Vagina (tissue), 2 donors: ENCODE measurements around the gene SPSB3. TPM values are rescaled to one million over a fixed set of nuclear protein-coding genes. Genes with fewer than 3 reads are reported as not detected.

Experiments used
- DNase-seq, 2 donors: peaks; one replicate each; pipeline ENCODE4 v3.0.0-alpha.2; 2017; ENCODE audit errors: extremely low spot score in 2 of 2
- H3K27ac ChIP-seq: fragments of 200-600 bp; sonication (generic); one replicate; pipeline ENCODE4 v1.5.1; 2019
- H3K27me3 ChIP-seq: fragments of 200-600 bp; sonication (generic); one replicate; pipeline ENCODE4 v1.5.1; 2019
- H3K36me3 ChIP-seq, 2 donors: fragments of 200-600 bp; sonication (generic); one replicate each; pipeline ENCODE4 v1.5.1; 2017 to 2019
- H3K4me1 ChIP-seq: fragments of 200-600 bp; sonication (generic); one replicate; pipeline ENCODE4 v1.5.1; 2019
- H3K4me3 ChIP-seq, 2 donors: fragments of 200-600 bp; sonication (generic); 1 replicate in 1 of 2; 2 replicates in 1 of 2; pipeline ENCODE4 v1.5.1; 2016 to 2019
- H3K9me3 ChIP-seq: fragments of 200-600 bp; sonication (generic); one replicate; pipeline ENCODE4 v1.5.1; 2019
- CTCF ChIP-seq, 3 experiments: fragments of 450-650 bp in 2 of 3; fragments of 200-600 bp in 1 of 3; sonication (generic) in 1 of 3; IDR thresholded peaks; one replicate each; pipeline ENCODE4 v1.5.1; 2017 to 2019; ENCODE audit warnings: antibody characterized with exemption in 3 of 3, mild to moderate bottlenecking in 2 of 3, moderate library complexity in 2 of 3
- POLR2A ChIP-seq, 2 donors: fragments of 450-650 bp; IDR thresholded peaks; one replicate each; pipeline ENCODE4 v1.6.1; 2017; ENCODE audit warnings: antibody characterized with exemption in 2 of 2, mild to moderate bottlenecking in 2 of 2, moderate library complexity in 2 of 2
- POLR2AphosphoS5 ChIP-seq, 2 donors: sonication (generic); formaldehyde crosslinking; IDR thresholded peaks; one replicate each; pipeline ENCODE4 v1.9.0; 2017; ENCODE audit warnings: antibody characterized with exemption in 2 of 2, mild to moderate bottlenecking in 2 of 2, low read depth in 1 of 2; ENCODE audit not compliant: insufficient read depth in 1 of 2
- intact Hi-C: fragments of 100-400 bp; cut with DNase I; formaldehyde crosslinking; loops from one replicate; pipeline ENCODE4 v1.15.1; 2023
- total RNA-seq: library from RNA; depleted of rRNA; stranded (reverse); fragments of >200 nt; gene quantifications from one replicate; pipeline ENCODE4 v1.2.3, GENCODE V29; 2016

The SPSB3 gene
- total RNA-seq, 1 donor from 2014 or later: 75.9 TPM

- DNase-seq: no peak
- H3K4me3 ChIP-seq: no peak overlapping the region
- no peak for TF ChIP-seq POLR2AphosphoS5 (IDR thresholded peaks at IDR 0.05; ENCODE audit: insufficient read depth in 1 of 2, low read depth in 1 of 2)
- no peak for TF ChIP-seq CTCF (IDR thresholded peaks at IDR 0.05)
- TF ChIP-seq POLR2A (IDR thresholded peaks at IDR 0.05): no peak
- no peaks in the 10 kb centered on the region for H3K27me3 ChIP-seq
- no peaks in the 10 kb centered on the region for H3K9me3 ChIP-seq
- H3K4me1 ChIP-seq: no peaks in the 10 kb centered on the region
- peaks cover 0 to 51% of the 10 kb centered on the region in 2 donors for H3K36me3 ChIP-seq
- intact Hi-C loops: no loop called here
- H3K27ac ChIP-seq: no peak overlapping the region
These were observed 50.3 kb downstream of the SPSB3 start for GRCh38 chr16:1732071-1732470.

DNA sequence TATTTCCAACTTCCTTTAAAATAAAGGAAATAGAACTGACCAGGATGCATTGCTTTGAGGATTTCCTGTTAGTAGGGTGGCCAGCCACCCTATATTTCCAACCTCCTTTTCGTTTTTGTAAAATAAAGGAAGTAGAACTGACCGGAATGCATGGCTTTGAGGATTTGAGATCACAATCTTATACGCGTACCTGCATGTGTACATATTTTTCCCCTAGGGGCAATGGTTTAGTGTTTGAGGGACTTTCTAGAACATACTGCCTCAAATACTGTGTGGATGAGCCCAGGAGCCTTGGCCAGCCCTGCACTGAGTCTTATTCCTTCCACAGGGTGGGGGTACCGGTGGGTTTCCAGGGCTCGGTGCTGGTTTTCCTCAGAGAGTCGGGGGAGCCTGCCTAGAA is 50.8 kb downstream of the SPSB3 start:
- peaks cover 0 to 53% of the 10 kb centered on the region in 2 donors for H3K36me3 ChIP-seq
- H3K4me3 ChIP-seq: no peak overlapping the region
- intact Hi-C loops: no loop called here
- H3K4me1 ChIP-seq: no peaks in the 10 kb centered on the region
- H3K27ac ChIP-seq: no peak overlapping the region
- no peaks in the 10 kb centered on the region for H3K9me3 ChIP-seq
- H3K27me3 ChIP-seq: no peaks in the 10 kb centered on the region
- DNase-seq: no peak
- no peak for TF ChIP-seq POLR2A (IDR thresholded peaks at IDR 0.05)
- TF ChIP-seq CTCF (IDR thresholded peaks at IDR 0.05): no peak
- no peak for TF ChIP-seq POLR2AphosphoS5 (IDR thresholded peaks at IDR 0.05; ENCODE audit: insufficient read depth in 1 of 2, low read depth in 1 of 2)

GRCh38 chr16:1731073-1731472 is 51.3 kb downstream of the SPSB3 start:
- H3K27me3 ChIP-seq: no peaks in the 10 kb centered on the region
- no peak for DNase-seq
- H3K9me3 ChIP-seq: no peaks in the 10 kb centered on the region
- no peak overlapping the region for H3K4me3 ChIP-seq
- H3K27ac ChIP-seq: no peak overlapping the region
- no peak for TF ChIP-seq CTCF (IDR thresholded peaks at IDR 0.05)
- no peak for TF ChIP-seq POLR2A (IDR thresholded peaks at IDR 0.05)
- TF ChIP-seq POLR2AphosphoS5 (IDR thresholded peaks at IDR 0.05; ENCODE audit: insufficient read depth in 1 of 2, low read depth in 1 of 2): no peak
- intact Hi-C loops: no loop called here
- H3K36me3 ChIP-seq: peaks cover 0 to 58% of the 10 kb centered on the region in 2 donors
- H3K4me1 ChIP-seq: no peaks in the 10 kb centered on the region

GRCh38 chr16:1729445-1729844 is 52.9 kb downstream of the SPSB3 start:
- Histone ChIP-seq H3K4me3 (no peak overlapping the region), H3K36me3 (peaks cover 0 to 61% of the 10 kb centered on the region in 2 donors), H3K9me3 (no peaks in the 10 kb centered on the region), H3K27me3 (no peaks in the 10 kb centered on the region), H3K4me1 (no peaks in the 10 kb centered on the region), H3K27ac (no peak overlapping the region)
- TF ChIP-seq POLR2AphosphoS5 (IDR thresholded peaks at IDR 0.05; ENCODE audit: insufficient read depth in 1 of 2, low read depth in 1 of 2) (no peak), CTCF (IDR thresholded peaks at IDR 0.05) (no peak), POLR2A (IDR thresholded peaks at IDR 0.05) (no peak)
- intact Hi-C loops: no loop called here
- DNase-seq: no peak

DNA sequence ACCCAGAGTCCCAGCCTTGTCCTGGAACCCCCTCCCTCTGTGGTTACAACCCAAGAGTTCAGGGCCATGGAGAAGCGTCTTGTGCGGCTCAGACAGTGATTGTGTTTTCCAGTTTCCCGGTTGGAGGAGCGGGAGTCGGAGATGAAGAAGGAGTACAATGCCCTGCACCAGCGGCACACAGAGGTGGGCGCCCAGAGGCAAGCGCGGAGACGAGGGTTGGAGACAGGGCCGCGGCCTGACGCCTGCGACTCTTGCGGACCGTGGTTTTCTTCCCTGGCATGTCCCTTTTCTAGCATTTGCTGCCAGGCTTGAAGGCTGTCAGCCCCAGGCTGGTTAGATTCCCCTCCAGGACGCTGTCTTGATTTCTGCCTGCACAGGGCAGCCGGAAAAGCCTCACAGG is 53.3 kb downstream of the SPSB3 start:
- DNase-seq: no peak
- Histone ChIP-seq H3K9me3 (no peaks in the 10 kb centered on the region), H3K4me3 (no peak overlapping the region), H3K36me3 (peaks cover 0 to 59% of the 10 kb centered on the region in 2 donors), H3K4me1 (peaks cover 4% of the 10 kb centered on the region), H3K27ac (no peak overlapping the region), H3K27me3 (no peaks in the 10 kb centered on the region)
- intact Hi-C loops: no loop called here
- TF ChIP-seq POLR2AphosphoS5 (IDR thresholded peaks at IDR 0.05; ENCODE audit: insufficient read depth in 1 of 2, low read depth in 1 of 2): no peak
